ENCODE results near the gene PNCK.

DNA sequence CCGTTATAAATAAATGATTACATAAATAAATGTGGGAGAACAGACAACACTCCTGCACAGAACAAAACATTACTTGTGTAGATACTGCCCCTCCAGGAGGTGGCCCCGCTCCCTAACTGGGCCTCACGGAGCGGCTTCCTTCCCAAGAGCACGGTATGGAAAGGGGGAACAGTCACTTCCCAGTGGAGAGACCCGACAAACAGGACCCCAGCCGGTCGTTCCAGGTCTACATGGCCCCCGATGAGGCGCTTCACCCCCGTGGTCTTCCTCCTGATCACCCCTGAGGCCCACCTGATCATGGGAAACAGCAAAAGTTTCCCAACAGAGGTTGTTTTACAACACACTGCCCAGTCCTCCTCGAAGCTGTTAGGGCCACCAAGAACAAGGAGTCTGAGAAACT, 7.6 kb upstream of the PNCK start:
- TF ChIP-seq POLR2A (IDR thresholded peaks at IDR 0.05): no peak
- TF ChIP-seq, protein P1, sequence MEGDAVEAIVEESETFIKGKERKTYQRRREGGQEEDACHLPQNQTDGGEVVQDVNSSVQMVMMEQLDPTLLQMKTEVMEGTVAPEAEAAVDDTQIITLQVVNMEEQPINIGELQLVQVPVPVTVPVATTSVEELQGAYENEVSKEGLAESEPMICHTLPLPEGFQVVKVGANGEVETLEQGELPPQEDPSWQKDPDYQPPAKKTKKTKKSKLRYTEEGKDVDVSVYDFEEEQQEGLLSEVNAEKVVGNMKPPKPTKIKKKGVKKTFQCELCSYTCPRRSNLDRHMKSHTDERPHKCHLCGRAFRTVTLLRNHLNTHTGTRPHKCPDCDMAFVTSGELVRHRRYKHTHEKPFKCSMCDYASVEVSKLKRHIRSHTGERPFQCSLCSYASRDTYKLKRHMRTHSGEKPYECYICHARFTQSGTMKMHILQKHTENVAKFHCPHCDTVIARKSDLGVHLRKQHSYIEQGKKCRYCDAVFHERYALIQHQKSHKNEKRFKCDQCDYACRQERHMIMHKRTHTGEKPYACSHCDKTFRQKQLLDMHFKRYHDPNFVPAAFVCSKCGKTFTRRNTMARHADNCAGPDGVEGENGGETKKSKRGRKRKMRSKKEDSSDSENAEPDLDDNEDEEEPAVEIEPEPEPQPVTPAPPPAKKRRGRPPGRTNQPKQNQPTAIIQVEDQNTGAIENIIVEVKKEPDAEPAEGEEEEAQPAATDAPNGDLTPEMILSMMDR (IDR thresholded peaks at IDR 0.05): no peak

All from body of pancreas (tissue), 4 donors.